Neural crest cell (in vitro differentiated cells): ENCODE results near the gene GCH1. TPM values are rescaled to one million over a fixed set of nuclear protein-coding genes. Genes with fewer than 3 reads are reported as not detected.

Experiments used
- DNase-seq: peaks from one replicate; pipeline ENCODE4 v3.0.0; 2021; ENCODE audit warnings: low read depth, mixed read lengths, low spot score
- H3K27ac Mint-ChIP-seq: one replicate; pipeline ENCODE4 v1.8.0; 2021; ENCODE audit warnings: mild to moderate bottlenecking, mixed read lengths; ENCODE audit not compliant: unreplicated experiment
- H3K27me3 Mint-ChIP-seq: 2 replicates; pipeline ENCODE4 v1.8.0; 2021; ENCODE audit warnings: low read depth, mild to moderate bottlenecking, mixed read lengths
- H3K36me3 Mint-ChIP-seq: 2 replicates; pipeline ENCODE4 v1.8.0; 2021; ENCODE audit warnings: low read depth, mild to moderate bottlenecking, mixed read lengths
- H3K4me1 Mint-ChIP-seq: 2 replicates; pipeline ENCODE4 v1.8.0; 2021; ENCODE audit warnings: mixed read lengths
- H3K4me3 Mint-ChIP-seq: one replicate; pipeline ENCODE4 v1.8.0; 2021; ENCODE audit warnings: mild to moderate bottlenecking, mixed read lengths
- H3K9me3 Mint-ChIP-seq: 2 replicates; pipeline ENCODE4 v1.8.0; 2021; ENCODE audit warnings: mixed read lengths
- CTCF ChIP-seq: fragments of 200-600 bp; sonication (generic); conservative IDR thresholded peaks from 2 replicates; pipeline ENCODE4 v1.5.0; 2021; ENCODE audit warnings: antibody characterized with exemption, mild to moderate bottlenecking
- total RNA-seq: library from RNA; stranded (reverse); gene quantifications from 2 replicates; pipeline ENCODE4 v1.2.1, GENCODE V29; 2021

Gene GCH1
- total RNA-seq, 1 donor from 2014 or later: 4.3 TPM

GRCh38 chr14:54848910-54849309, 53.7 kb downstream of the GCH1 start:
- no peak overlapping the region for H3K4me3 Mint-ChIP-seq
- TF ChIP-seq CTCF: no peak
- no peak overlapping the region for H3K27ac Mint-ChIP-seq
- H3K27me3 Mint-ChIP-seq: no peaks in the 10 kb centered on the region
- no peaks in the 10 kb centered on the region for H3K9me3 Mint-ChIP-seq
- no peaks in the 10 kb centered on the region for H3K36me3 Mint-ChIP-seq
- DNase-seq: no peak
- peaks cover 10% of the 10 kb centered on the region for H3K4me1 Mint-ChIP-seq

GRCh38 chr14:54845641-54846040, 57.0 kb downstream of the GCH1 start:
- Mint-ChIP-seq H3K4me3 (no peak overlapping the region), H3K27me3 (no peaks in the 10 kb centered on the region), H3K9me3 (no peaks in the 10 kb centered on the region), H3K36me3 (no peaks in the 10 kb centered on the region), H3K4me1 (peaks cover 10% of the 10 kb centered on the region), H3K27ac (no peak overlapping the region)
- DNase-seq: no peak
- no peak for TF ChIP-seq CTCF

DNA sequence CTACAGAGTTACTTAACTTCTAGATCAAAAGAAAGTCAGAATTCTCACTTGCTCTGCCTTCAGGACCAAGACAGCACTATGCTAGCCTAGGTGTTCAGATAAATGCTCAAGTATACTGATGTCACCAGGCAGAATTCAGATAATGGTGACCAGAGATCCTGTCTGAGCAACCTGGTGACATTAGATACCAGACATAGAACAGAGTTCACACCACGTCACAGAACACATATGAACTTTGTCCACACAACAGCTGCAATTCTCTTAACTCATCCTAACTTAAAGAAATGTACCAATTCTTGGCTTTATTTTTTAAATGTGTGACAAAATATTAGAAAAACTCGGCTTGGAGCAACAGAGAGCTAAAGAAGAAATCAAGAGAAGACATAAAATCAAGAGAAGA, 58.1 kb downstream of the GCH1 start:
- no peak overlapping the region for H3K27ac Mint-ChIP-seq
- H3K4me3 Mint-ChIP-seq: no peak overlapping the region
- no peaks in the 10 kb centered on the region for H3K9me3 Mint-ChIP-seq
- no peaks in the 10 kb centered on the region for H3K27me3 Mint-ChIP-seq
- DNase-seq: no peak
- no peak for TF ChIP-seq CTCF
- no peaks in the 10 kb centered on the region for H3K36me3 Mint-ChIP-seq
- H3K4me1 Mint-ChIP-seq: peaks cover 10% of the 10 kb centered on the region

DNA sequence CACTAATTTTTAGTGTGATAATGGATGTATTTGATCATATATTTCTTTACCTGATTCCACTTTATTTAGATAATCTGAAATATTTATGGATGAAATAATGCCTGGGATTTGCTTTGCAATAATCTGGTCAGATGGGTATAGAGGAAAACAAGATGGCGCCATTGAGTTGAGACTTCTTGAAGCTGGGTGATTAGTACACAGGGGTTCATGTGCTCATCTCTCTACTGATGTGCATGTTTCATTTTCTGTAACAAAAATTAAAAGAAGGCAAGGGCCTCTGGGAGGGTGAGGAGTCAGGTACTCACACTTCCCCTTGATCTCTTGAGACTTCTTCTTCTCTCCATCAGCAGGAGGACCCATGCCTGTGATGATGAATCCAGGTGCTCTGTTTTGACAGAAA, 61.8 kb downstream of the GCH1 start:
- TF ChIP-seq CTCF: no peak
- no peaks in the 10 kb centered on the region for H3K36me3 Mint-ChIP-seq
- H3K9me3 Mint-ChIP-seq: no peaks in the 10 kb centered on the region
- no peaks in the 10 kb centered on the region for H3K4me1 Mint-ChIP-seq
- no peaks in the 10 kb centered on the region for H3K27me3 Mint-ChIP-seq
- no peak for DNase-seq
- no peak overlapping the region for H3K27ac Mint-ChIP-seq
- H3K4me3 Mint-ChIP-seq: no peak overlapping the region

DNA sequence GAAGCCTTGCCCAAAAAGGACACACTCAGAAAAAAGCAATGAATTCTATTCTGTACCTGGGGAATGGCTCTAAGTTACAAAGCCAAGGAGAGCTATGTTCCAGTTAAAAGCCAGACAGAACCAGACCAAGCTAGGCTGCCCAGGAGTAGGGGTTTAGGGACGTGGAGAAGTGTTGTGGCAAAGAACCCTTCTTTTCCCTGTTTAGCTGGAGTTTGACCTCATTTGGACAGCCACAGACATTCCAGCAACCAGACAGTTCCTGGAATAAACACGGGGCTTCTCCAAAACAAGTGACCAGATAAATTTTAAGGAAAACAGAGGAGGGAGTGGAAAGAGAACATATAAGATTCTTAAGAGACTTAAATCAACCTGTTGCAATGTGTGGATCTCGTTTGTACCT, 62.3 kb downstream of the GCH1 start:
- Mint-ChIP-seq H3K4me1 (no peaks in the 10 kb centered on the region), H3K27me3 (no peaks in the 10 kb centered on the region), H3K4me3 (no peak overlapping the region), H3K27ac (no peak overlapping the region), H3K9me3 (no peaks in the 10 kb centered on the region), H3K36me3 (no peaks in the 10 kb centered on the region)
- no peak for DNase-seq
- TF ChIP-seq CTCF: no peak

DNA sequence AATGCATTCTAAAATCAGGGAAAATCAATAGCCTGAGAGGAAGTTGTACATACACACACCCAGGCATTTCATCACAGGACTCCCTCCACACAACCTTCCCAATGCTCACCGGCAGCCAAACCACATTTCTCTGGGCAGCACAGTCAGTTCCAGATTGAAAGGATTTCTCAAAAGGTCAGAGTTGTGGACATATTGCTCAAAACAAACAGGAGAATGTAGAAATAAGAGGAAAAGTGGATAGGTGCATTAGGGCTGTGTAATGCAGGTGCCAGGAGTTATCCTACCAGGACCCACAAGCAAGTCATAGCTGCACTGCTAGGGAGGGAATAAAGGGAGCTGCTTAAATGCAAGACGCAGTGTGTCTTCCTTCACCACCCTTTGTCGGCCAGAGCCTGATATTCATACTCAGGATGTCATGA, 62.9 kb downstream of the GCH1 start:
- H3K4me3 Mint-ChIP-seq: no peak overlapping the region
- no peaks in the 10 kb centered on the region for H3K27me3 Mint-ChIP-seq
- no peak overlapping the region for H3K27ac Mint-ChIP-seq

More for the DNA sequence above, 62.9 kb downstream of the GCH1 start:
- Mint-ChIP-seq H3K9me3 (no peaks in the 10 kb centered on the region), H3K36me3 (no peaks in the 10 kb centered on the region), H3K4me1 (no peaks in the 10 kb centered on the region)
- TF ChIP-seq CTCF: no peak
- no peak for DNase-seq
